ENCODE data around the gene OR2Z1. TPM values are rescaled to one million over a fixed set of nuclear protein-coding genes. Genes with fewer than 3 reads are reported as not detected.
A peak's percentile ranks its signal among the peaks of the same experiment; 100 is the strongest.

OR2Z1 gene
- total RNA-seq, 1 experiment from 2014 or later = not detected

GRCh38 chr19:8681345-8682029 is 39.9 kb upstream of the OR2Z1 start:
- no peak overlapping the region for H3K4me3 ChIP-seq (ENCODE audit: low read depth in 2 of 2, low read length in 2 of 2)
- ATAC-seq (peak; percentile 58; the same call in 1 of the 2 replicates), DNase-seq (ENCODE audit: low read depth, low spot score) (no peak)
- ChIA-PET POLR2A (no interaction called here), CTCF (interaction anchor here (0.5 kb wide), 1 partner anchor 11 kb away, joined by 18 read pairs; no protein-coding TSS in a partner anchor)
- no peaks in the 10 kb centered on the region for H3K36me3 ChIP-seq (ENCODE audit: control insufficient read depth, insufficient read depth, low read length)
- no peaks in the 10 kb centered on the region for H3K27me3 ChIP-seq (ENCODE audit: control insufficient read depth, insufficient read depth, low read length)
- no TSS peak for BruUV-seq (replicated peaks)
- no peaks in the 10 kb centered on the region for H3K4me1 ChIP-seq (ENCODE audit: control insufficient read depth, insufficient read depth, low read length)
- no peak overlapping the region for H3K27ac ChIP-seq (ENCODE audit: low read length)
- TF ChIP-seq, protein P1, sequence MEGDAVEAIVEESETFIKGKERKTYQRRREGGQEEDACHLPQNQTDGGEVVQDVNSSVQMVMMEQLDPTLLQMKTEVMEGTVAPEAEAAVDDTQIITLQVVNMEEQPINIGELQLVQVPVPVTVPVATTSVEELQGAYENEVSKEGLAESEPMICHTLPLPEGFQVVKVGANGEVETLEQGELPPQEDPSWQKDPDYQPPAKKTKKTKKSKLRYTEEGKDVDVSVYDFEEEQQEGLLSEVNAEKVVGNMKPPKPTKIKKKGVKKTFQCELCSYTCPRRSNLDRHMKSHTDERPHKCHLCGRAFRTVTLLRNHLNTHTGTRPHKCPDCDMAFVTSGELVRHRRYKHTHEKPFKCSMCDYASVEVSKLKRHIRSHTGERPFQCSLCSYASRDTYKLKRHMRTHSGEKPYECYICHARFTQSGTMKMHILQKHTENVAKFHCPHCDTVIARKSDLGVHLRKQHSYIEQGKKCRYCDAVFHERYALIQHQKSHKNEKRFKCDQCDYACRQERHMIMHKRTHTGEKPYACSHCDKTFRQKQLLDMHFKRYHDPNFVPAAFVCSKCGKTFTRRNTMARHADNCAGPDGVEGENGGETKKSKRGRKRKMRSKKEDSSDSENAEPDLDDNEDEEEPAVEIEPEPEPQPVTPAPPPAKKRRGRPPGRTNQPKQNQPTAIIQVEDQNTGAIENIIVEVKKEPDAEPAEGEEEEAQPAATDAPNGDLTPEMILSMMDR (IDR thresholded peaks at IDR 0.05) = no peak
- no peak for TF ChIP-seq POLR2AphosphoS5 (IDR thresholded peaks at IDR 0.05; ENCODE audit: low read depth, low read length)
- TF ChIP-seq TCF7L2 (IDR thresholded peaks at IDR 0.05; ENCODE audit: low read depth, low read length) = no peak
- TF ChIP-seq REST (IDR thresholded peaks at IDR 0.05; ENCODE audit: insufficient read depth in 1 of 2, low read depth in 2 of 2, low read length in 1 of 2) = no peak
- no peak for TF ChIP-seq SIN3A (IDR thresholded peaks at IDR 0.05; ENCODE audit: borderline replicate concordance, insufficient read depth, low read depth, low read length)
- H3K9me3 ChIP-seq (ENCODE audit: control insufficient read depth, insufficient read depth, low read depth, low read length) = no peaks in the 10 kb centered on the region
- in situ Hi-C loops (cut with HindIII; ENCODE audit: low pct_unique_long_range_greater_than_20kb, low sequenced_read_pairs) = no loop called here
- intact Hi-C loops (cut with micrococcal nuclease; ENCODE audit: unreplicated experiment) = no loop called here

DNA sequence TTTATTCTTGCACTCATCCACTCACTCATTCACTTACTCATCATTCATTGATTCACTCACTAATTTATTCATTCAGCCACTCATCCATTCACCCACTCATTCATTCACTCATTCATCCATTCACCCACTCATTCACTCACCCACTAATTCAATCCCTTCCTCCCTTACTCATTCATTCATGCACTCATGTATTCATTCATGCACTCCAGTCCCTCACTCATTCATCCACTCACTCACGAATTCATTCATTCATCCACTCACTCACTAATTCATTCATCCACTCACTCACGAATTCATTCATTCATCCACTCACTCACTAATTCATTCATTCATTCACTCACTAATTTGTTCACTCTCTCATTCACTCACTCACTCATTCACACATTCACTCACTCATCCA is 39.0 kb upstream of the OR2Z1 start:
- no peak overlapping the region for H3K27ac ChIP-seq (ENCODE audit: low read length)
- no peaks in the 10 kb centered on the region for H3K27me3 ChIP-seq (ENCODE audit: control insufficient read depth, insufficient read depth, low read length)
- no peaks in the 10 kb centered on the region for H3K4me1 ChIP-seq (ENCODE audit: control insufficient read depth, insufficient read depth, low read length)
- intact Hi-C loops (cut with micrococcal nuclease; ENCODE audit: unreplicated experiment) = no loop called here
- no peaks in the 10 kb centered on the region for H3K36me3 ChIP-seq (ENCODE audit: control insufficient read depth, insufficient read depth, low read length)
- ChIA-PET POLR2A (no interaction called here), CTCF (no interaction called here)
- no peak for ATAC-seq
- H3K4me3 ChIP-seq (ENCODE audit: low read depth in 2 of 2, low read length in 2 of 2) = no peak overlapping the region
- no peaks in the 10 kb centered on the region for H3K9me3 ChIP-seq (ENCODE audit: control insufficient read depth, insufficient read depth, low read depth, low read length)
- no TSS peak for BruUV-seq (replicated peaks)
- no peak for DNase-seq (ENCODE audit: low read depth, low spot score)
- in situ Hi-C loops (cut with HindIII; ENCODE audit: low pct_unique_long_range_greater_than_20kb, low sequenced_read_pairs) = no loop called here
- TF ChIP-seq, protein P1 (IDR thresholded peaks at IDR 0.05) = no peak
- TF ChIP-seq SIN3A (IDR thresholded peaks at IDR 0.05; ENCODE audit: borderline replicate concordance, insufficient read depth, low read depth, low read length) (no peak), TCF7L2 (IDR thresholded peaks at IDR 0.05; ENCODE audit: low read depth, low read length) (no peak), POLR2AphosphoS5 (IDR thresholded peaks at IDR 0.05; ENCODE audit: low read depth, low read length) (no peak), REST (IDR thresholded peaks at IDR 0.05; ENCODE audit: insufficient read depth in 1 of 2, low read depth in 2 of 2, low read length in 1 of 2) (no peak)
